ENCODE results near the gene COL24A1. TPM values are rescaled to one million over a fixed set of nuclear protein-coding genes. Genes with fewer than 3 reads are reported as not detected.
A peak's percentile ranks its signal among the peaks of the same experiment; 100 is the strongest.

COL24A1 gene
- total and polyA plus RNA-seq, 2 experiments from 2014 or later, result 0.22 to 0.23 TPM

DNA sequence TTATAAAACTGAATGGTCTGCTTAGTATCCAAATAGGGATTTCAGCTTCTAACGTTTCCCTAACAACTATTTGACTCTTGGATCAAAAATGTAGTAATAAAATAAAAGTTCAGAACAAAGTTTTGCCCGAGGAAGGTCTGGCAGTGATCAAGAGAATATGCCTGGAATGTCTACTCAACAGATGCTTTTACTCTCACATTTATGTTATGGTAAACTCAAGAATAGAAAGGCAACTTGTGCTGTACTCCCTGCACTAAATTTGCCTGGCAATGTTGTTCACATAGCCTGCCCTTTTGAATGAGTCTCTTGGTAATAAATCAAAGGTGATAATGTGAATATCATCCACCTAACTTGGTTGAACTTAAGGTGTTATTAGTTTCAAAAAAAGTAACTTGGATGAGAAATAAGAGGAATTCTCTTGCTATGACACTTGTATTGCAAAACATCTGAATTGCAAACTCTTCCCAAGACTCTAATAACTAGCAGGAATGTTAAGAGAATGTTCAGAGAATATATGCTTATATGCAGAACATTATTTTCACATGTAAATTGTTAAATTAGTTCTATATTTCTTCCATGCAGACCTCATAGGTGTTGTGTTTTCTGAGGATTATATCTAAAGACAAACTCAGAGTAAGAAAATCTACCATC lies 215.8 kb downstream of the COL24A1 start:
- peak; percentile 57 for DNase-seq
- Histone ChIP-seq H3K4me3 (no peak overlapping the region), H3K36me3 (ENCODE audit: low read depth) (no peaks in the 10 kb centered on the region), H3K4me2 (ENCODE audit: unreplicated experiment) (peak overlapping the region; percentile 43), H4K20me1 (ENCODE audit: insufficient read depth) (no peaks in the 10 kb centered on the region), H3K4me1 (ENCODE audit: insufficient read depth) (peaks cover 10% of the 10 kb centered on the region; the same call in 1 of the 2 replicates), H3K9me3 (ENCODE audit: low read depth) (no peaks in the 10 kb centered on the region), H3K9ac (no peak overlapping the region), H3K27ac (0 out of 2 replicates have a peak overlapping the region, but pooled peaks have one; percentile 15), H2AFZ (no peak overlapping the region), H3K27me3 (replicated peaks; ENCODE audit: insufficient read depth) (no peaks in the 10 kb centered on the region), H3F3A (ENCODE audit: insufficient read depth) (no peaks in the 10 kb centered on the region), H3K79me2 (ENCODE audit: insufficient read depth) (no peaks in the 10 kb centered on the region), H3K9me2 (ENCODE audit: insufficient read depth) (no peaks in the 10 kb centered on the region)
- in situ Hi-C loops (cut with MboI), result no loop called here
- TF ChIP-seq EZH2phosphoT487 (IDR thresholded peaks at IDR 0.05; ENCODE audit: insufficient read depth, low read depth) (no peak), EZH2 (IDR thresholded peaks at IDR 0.05; ENCODE audit: insufficient read depth, poor library complexity, severe bottlenecking) (no peak)
- 0 to 1% methylated on average over 2 of the region's 2 CpGs for WGBS, 2 experiments (ENCODE audit: low coverage in 1 of 2, low lambda C conversion rate in 2 of 2, missing lambda C conversion rate in 2 of 2)

DNA sequence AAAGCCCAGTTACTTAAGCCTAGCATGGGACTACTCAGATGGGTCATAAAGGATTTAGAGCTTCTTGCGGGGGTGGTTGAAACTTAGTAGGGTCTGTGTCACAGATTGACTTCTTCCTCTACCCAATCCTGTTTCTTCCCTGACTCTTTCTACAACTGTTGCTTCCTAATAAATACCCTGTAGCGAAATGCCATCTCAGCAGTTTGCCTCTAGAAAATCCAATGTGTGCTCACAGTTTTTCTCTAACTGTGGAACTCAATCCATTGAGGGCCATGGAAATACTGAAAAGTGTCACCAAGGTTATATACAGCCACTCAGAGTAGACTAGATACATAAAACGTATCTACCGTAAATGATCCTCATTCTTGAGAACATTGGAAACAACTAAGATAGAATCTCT lies 217.7 kb downstream of the COL24A1 start:
- H3K4me2 ChIP-seq (ENCODE audit: unreplicated experiment), result no peak overlapping the region
- H3F3A ChIP-seq (ENCODE audit: insufficient read depth), result no peaks in the 10 kb centered on the region
- DNase-seq, result no peak
- TF ChIP-seq EZH2 (IDR thresholded peaks at IDR 0.05; ENCODE audit: insufficient read depth, poor library complexity, severe bottlenecking) (no peak), EZH2phosphoT487 (IDR thresholded peaks at IDR 0.05; ENCODE audit: insufficient read depth, low read depth) (no peak)
- H3K9ac ChIP-seq, result no peak overlapping the region
- no peak overlapping the region for H3K4me3 ChIP-seq
- H3K9me2 ChIP-seq (ENCODE audit: insufficient read depth), result no peaks in the 10 kb centered on the region
- 76 to 87% methylated on average over 4 of the region's 4 CpGs for WGBS, 2 experiments (ENCODE audit: low coverage in 1 of 2, low lambda C conversion rate in 2 of 2, missing lambda C conversion rate in 2 of 2)
- H3K79me2 ChIP-seq (ENCODE audit: insufficient read depth), result no peaks in the 10 kb centered on the region
- no peaks in the 10 kb centered on the region for H3K9me3 ChIP-seq (ENCODE audit: low read depth)
- in situ Hi-C loops (cut with MboI), result no loop called here
- H3K36me3 ChIP-seq (ENCODE audit: low read depth), result no peaks in the 10 kb centered on the region
- H3K27me3 ChIP-seq (replicated peaks; ENCODE audit: insufficient read depth), result no peaks in the 10 kb centered on the region
- peaks cover 10% of the 10 kb centered on the region; the same call in 1 of the 2 replicates for H3K4me1 ChIP-seq (ENCODE audit: insufficient read depth)
- no peak overlapping the region for H3K27ac ChIP-seq
- no peak overlapping the region for H2AFZ ChIP-seq
- H4K20me1 ChIP-seq (ENCODE audit: insufficient read depth), result no peaks in the 10 kb centered on the region

DNA sequence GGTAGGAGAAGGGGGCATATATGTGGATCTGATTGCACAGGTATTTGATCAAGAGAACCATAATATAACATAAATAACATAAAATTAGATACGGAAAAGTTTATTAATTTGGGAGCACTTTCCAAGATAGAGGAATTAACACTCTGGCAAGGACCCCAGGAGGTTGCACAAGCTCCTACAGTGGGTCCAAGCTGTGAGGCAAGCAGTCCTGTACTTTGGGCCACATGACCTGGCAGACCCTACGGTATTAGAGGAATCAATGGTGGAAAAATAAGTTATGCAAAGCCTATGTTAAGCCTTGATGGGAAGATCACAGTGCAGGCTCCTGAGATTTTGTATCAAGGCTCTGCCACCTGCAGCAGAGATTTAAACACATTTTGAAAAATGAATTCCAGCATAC lies 220.1 kb downstream of the COL24A1 start:
- no peaks in the 10 kb centered on the region for H4K20me1 ChIP-seq (ENCODE audit: insufficient read depth)
- no peak for DNase-seq
- no peaks in the 10 kb centered on the region for H3K9me3 ChIP-seq (ENCODE audit: low read depth)
- in situ Hi-C loops (cut with MboI), result no loop called here
- H3K27ac ChIP-seq, result no peak overlapping the region
- peaks cover 9% of the 10 kb centered on the region; the same call in 1 of the 2 replicates for H3K4me1 ChIP-seq (ENCODE audit: insufficient read depth)
- H3K9ac ChIP-seq, result no peak overlapping the region
- H3K36me3 ChIP-seq (ENCODE audit: low read depth), result no peaks in the 10 kb centered on the region
- H2AFZ ChIP-seq, result no peak overlapping the region
- no peaks in the 10 kb centered on the region for H3K9me2 ChIP-seq (ENCODE audit: insufficient read depth)
- H3K27me3 ChIP-seq (replicated peaks; ENCODE audit: insufficient read depth), result no peaks in the 10 kb centered on the region
- TF ChIP-seq EZH2phosphoT487 (IDR thresholded peaks at IDR 0.05; ENCODE audit: insufficient read depth, low read depth) (no peak), EZH2 (IDR thresholded peaks at IDR 0.05; ENCODE audit: insufficient read depth, poor library complexity, severe bottlenecking) (no peak)
- WGBS, 2 experiments (ENCODE audit: low coverage in 1 of 2, low lambda C conversion rate in 2 of 2, missing lambda C conversion rate in 2 of 2), result 7 to 12% methylated on average over 2 of the region's 2 CpGs
- no peaks in the 10 kb centered on the region for H3K79me2 ChIP-seq (ENCODE audit: insufficient read depth)
- no peaks in the 10 kb centered on the region for H3F3A ChIP-seq (ENCODE audit: insufficient read depth)
- H3K4me3 ChIP-seq, result no peak overlapping the region
- H3K4me2 ChIP-seq (ENCODE audit: unreplicated experiment), result no peak overlapping the region

DNA sequence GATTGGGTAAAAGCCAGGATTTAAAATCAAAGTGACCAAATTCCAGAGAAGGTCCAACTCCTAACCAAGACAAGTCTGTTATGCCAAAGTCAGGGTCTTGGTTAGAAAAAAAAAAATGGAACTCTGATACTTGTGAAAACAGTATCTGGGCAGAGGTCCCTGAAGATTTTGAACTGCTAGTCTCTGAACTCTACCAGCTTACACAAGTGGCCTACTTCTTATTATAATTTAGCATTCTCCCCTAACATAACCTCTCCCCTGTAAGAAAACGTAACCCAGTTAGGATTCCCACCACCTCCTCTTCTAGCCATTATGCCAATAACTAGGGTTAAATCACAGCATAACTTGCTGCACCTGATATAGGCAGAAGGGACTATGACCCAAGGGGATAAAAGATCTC lies 220.5 kb downstream of the COL24A1 start:
- TF ChIP-seq EZH2 (IDR thresholded peaks at IDR 0.05; ENCODE audit: insufficient read depth, poor library complexity, severe bottlenecking) (no peak), EZH2phosphoT487 (IDR thresholded peaks at IDR 0.05; ENCODE audit: insufficient read depth, low read depth) (no peak)
- Histone ChIP-seq H3K4me1 (ENCODE audit: insufficient read depth) (peaks cover 5% of the 10 kb centered on the region; the same call in 1 of the 2 replicates), H3K9me2 (ENCODE audit: insufficient read depth) (no peaks in the 10 kb centered on the region), H3K27ac (no peak overlapping the region), H4K20me1 (ENCODE audit: insufficient read depth) (no peaks in the 10 kb centered on the region), H3K4me2 (ENCODE audit: unreplicated experiment) (no peak overlapping the region), H3K9ac (no peak overlapping the region), H3K9me3 (ENCODE audit: low read depth) (no peaks in the 10 kb centered on the region), H3K27me3 (replicated peaks; ENCODE audit: insufficient read depth) (no peaks in the 10 kb centered on the region), H3K4me3 (no peak overlapping the region), H3F3A (ENCODE audit: insufficient read depth) (no peaks in the 10 kb centered on the region), H2AFZ (no peak overlapping the region), H3K36me3 (ENCODE audit: low read depth) (no peaks in the 10 kb centered on the region), H3K79me2 (ENCODE audit: insufficient read depth) (no peaks in the 10 kb centered on the region)
- in situ Hi-C loops (cut with MboI), result no loop called here
- WGBS, 2 experiments (ENCODE audit: low coverage in 1 of 2, low lambda C conversion rate in 2 of 2, missing lambda C conversion rate in 2 of 2), result 50 to 67% methylated on average over 1 of the region's 1 CpG
- DNase-seq, result no peak
